HG03095 (cell line): ENCODE data around the gene APBA2.
"Not testable (repeated sequence)": the region's sequence is repeated elsewhere in the genome, so short reads cannot be mapped to it uniquely, and the experiment has no call there.

Experiments
- ATAC-seq: cut with Tn5 transposase; IDR thresholded peaks from one replicate; pipeline ENCODE4 v1.9.1; 2021; ENCODE audit warnings: moderate library complexity; ENCODE audit not compliant: unreplicated experiment

Gene APBA2

DNA sequence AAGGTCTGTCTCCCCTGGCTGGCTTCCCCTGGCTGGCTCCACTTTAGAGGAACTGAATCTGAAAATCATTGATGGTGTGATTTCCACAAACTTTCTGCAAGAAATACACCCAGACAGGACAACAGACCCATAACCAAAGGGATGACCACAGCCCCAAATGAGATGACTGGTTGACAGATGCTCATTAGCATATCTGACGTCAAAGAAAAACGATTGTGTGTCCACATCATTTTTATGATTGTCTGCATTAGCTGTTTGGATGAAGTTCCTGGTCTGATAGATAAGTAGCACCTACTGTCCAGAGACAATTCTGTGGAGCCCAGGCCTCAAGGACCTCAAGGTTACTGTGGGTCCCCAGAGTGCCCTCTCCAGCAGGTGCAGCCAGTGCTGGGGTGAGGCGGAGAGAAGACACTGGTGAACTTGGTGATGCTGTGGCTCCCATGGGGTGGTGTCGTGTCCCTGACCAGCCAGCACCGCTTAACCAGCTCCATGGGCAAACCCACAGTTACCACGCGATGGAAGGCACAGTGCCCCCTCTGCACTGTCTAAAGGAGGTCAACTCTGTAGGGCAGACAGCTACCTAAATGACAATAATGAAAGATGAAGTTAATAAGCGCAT lies 256.5 kb downstream of the APBA2 start:
- no peak for ATAC-seq

GRCh38 chr15:29143293-29143692 lies 257.5 kb downstream of the APBA2 start:
- ATAC-seq = no peak

DNA sequence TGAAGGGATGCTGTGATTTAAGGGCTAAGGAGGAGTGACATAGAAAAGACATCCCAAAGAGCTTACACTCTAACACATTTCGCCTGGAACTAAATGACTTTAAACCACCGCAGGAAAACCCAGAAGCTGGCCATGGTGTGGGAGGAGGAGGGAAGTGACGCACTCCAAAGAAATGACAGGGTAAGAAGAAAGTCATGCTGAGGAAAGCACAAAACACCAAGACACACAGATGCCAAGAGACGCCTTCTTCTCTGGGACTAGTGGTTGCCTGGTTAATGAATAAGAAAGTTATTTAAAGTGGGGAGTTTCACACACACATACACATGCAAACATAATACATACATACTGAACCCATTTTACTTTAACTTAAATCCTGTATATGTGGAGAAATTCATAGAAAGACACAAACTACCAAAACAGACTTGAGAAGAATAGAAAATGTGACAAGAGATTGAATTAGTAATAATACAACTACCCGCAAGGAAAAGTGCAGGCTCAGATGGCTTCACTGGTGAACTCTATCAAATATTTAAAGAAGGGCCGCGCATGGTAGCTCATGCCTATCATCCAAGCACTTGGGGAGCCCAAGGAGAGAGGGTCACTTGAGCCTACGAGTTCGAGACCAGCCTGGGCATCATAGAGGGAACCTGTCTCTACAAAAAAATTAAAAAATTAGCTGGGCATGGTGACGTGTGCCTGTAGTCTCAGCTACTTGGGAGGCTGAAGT lies 258.3 kb downstream of the APBA2 start:
- ATAC-seq = no peak

DNA sequence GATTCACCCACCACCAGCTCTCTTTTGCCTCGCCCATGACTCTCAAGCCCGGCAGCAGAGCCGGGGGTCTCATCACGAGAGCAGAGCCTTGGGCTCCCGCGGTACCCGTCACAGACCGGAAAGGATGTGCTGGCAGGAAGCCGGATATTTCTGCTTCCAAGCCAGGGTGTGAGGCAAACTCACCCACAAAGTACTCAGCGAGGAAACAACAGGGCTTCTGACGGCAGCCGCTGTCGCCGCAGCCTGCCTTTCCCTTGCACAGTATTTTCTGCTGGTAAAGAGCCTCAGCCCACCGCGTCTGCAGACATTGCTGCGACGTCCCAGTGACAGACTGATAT lies 263.9 kb downstream of the APBA2 start:
- no peak for ATAC-seq

DNA sequence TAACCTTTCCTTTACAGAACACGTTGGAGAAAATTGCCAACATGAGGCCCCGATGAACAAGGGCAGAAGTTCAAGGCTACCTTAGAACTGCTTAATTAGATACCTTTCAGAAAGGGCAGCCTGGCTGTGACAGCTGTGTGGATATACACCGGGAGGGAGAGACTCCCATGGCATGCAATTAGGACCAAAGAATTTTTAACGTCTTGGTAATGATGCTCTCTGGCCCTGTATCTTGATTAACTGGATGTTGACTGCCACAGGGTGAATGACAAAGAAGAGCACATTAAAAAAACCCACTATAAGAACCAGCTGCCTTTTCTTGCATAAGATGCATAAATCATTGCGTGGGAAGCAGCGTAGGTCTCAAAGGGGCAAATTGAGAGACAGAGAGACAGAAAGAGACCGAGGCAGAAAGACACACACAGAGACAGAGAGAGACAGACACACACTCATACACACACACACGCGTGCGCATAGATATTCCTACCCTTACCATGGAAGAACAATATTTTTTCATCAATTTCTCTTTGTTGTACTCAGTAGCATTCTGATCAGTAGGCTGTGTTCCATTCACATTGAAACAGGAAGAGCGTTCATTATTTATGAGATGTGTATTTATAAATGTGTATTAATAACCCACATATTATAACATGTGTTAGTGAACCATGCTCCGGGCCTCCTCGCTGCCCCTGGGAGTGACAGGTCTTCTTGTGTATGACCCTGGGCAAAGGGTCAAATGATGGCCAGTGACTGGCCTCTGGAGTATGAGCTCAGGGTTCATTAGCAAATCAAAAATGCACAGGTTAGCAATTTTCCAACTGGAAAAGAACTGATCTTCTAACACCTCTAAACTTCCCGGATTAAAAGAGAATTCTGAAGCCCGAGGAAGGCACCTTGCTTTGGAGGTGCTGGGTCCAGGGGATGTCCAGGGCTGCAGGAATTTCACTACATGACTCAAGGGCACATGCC lies 265.0 kb downstream of the APBA2 start:
- no peak for ATAC-seq

DNA sequence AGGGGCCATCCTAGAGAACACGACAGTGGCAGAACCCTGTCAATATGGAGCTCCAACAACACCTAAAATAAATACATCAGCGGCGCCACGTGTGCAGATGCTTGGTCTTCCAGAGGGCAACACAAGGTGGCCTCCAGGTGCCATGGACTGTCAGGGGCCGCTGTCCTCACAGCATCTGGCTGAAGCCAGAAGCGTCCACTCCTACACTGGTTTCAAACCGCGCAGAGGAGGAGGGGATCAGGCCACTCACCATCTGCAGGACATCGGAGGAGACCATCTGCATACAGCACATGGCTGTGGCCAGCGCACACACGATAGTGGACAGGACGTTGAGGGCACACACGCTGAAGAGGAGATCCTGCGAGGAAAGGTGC lies 265.7 kb downstream of the APBA2 start:
- no peak for ATAC-seq

- no peak for ATAC-seq
Observed at GRCh38 chr15:29156521-29156920, 270.7 kb downstream of the APBA2 start.

DNA sequence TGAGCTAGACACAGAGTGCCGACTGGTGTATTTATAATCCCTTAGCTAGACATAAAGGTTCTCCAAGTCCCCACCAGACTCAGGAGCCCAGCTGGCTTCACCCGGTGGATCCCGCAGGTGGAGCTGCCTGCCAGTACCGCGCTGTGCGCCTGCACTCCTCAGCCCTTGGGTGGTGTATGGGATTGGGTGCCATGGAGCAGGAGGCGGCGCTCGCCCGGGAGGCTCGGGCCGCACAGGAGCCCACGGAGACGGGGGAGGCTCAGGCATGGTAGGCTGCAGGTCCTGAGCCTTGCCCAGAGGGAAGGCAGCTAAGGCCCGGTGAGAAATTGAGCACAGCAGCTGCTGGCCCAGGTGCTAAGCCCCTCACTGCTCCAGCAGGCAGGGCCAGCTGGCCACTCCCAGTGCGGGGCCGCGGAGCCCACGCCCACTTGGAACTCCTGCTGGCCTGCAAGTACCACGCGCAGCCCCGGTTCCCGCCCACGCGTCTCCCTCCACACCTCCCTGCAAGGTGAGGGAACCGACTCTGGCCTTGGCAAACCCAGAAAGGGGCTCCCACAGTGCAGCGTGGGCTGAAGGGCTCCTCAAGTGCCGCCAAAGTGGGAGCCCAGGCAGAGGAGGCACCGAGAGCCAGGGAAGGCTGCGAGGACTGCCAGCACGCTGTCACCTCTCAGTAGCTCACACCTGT lies 274.1 kb downstream of the APBA2 start:
- no peak for ATAC-seq

DNA sequence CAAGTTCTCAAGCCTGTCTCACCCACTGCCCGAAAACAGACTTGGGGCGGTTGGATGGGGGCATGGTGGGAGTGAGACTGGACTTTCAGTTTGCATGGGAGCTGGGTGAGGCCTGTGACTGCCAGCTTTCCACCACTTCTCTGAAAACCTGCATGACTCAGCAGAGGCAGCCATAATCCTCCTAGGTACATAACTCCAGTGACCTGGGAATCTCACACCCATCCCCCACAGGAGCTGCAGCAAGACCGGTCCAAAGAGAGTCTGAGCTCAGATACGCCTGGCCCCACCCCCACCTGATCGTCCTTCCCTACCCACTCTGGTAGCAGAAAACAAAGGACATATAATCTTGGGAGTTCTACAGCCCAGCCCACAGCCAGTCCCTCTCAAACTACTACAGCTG lies 276.6 kb downstream of the APBA2 start:
- no peak for ATAC-seq

DNA sequence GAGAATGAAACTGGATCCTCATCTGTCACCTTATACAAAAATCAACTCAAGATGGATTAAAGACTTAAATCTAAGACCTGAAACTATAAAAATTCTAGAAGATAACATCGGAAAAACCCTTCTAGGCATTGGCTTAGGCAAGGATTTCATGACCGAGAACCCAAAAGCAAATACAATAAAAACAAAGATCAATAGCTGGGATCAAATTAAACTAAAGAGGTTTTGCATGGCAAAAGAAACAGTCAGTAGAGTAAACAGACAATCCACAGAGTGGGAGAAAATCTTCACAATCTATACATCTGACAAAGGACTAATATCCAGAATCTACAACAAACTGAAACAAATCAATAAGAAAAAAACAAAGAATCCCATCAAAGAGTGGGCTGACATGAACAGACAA lies 281.3 kb downstream of the APBA2 start:
- not testable (repeated sequence) for ATAC-seq
